Sigmoid colon (tissue), 7 donors: ENCODE data around the gene LARGE1. TPM values are rescaled to one million over a fixed set of nuclear protein-coding genes. Genes with fewer than 3 reads are reported as not detected.

Experiments used
- DNase-seq: peaks from one replicate; pipeline ENCODE4 v3.0.0-alpha.2; 2019
- H3K27ac ChIP-seq, 4 donors: fragments of 200-600 bp; sonication (generic); one replicate each; pipeline ENCODE4 v1.5.1; 2016 to 2019; ENCODE audit warnings: mild to moderate bottlenecking in 1 of 4
- H3K27me3 ChIP-seq, 3 donors: fragments of 200-600 bp; sonication (generic); one replicate each; pipeline ENCODE4 v1.5.1; 2019; ENCODE audit warnings: mild to moderate bottlenecking in 1 of 3
- H3K36me3 ChIP-seq, 4 donors: fragments of 200-600 bp; sonication (generic); one replicate each; pipeline ENCODE4 v1.5.1; 2016 to 2019
- H3K4me1 ChIP-seq, 4 donors: fragments of 200-600 bp; sonication (generic); one replicate each; pipeline ENCODE4 v1.5.1; 2017 to 2019
- H3K4me3 ChIP-seq, 4 donors: fragments of 200-600 bp; sonication (generic); one replicate each; pipeline ENCODE4 v1.5.1; 2017 to 2019; ENCODE audit warnings: mild to moderate bottlenecking in 2 of 4, moderate library complexity in 1 of 4
- H3K9me3 ChIP-seq, 4 donors: fragments of 200-600 bp in 3 of 4; sonication (generic) in 3 of 4; one replicate each; pipeline versions ENCODE4 v1.5.1 to v1.6.1; 2013 to 2019
- CTCF ChIP-seq, 4 experiments: fragments of 450-650 bp in 3 of 4; fragments of 200-600 bp in 1 of 4; IDR thresholded peaks; one replicate each; pipeline ENCODE4 v1.5.1; 2016 to 2019; ENCODE audit warnings: antibody characterized with exemption in 4 of 4, mild to moderate bottlenecking in 3 of 4, moderate library complexity in 2 of 4
- EP300 ChIP-seq, 4 donors: sonication (generic); formaldehyde crosslinking; IDR thresholded peaks; one replicate each; pipeline ENCODE4 v1.6.1; 2017; ENCODE audit warnings: antibody characterized with exemption in 4 of 4
- POLR2A ChIP-seq, 2 donors: fragments of 450-650 bp; IDR thresholded peaks; one replicate each; pipeline ENCODE4 v1.6.1; 2016; ENCODE audit warnings: antibody characterized with exemption in 2 of 2, mild to moderate bottlenecking in 2 of 2, moderate library complexity in 2 of 2
- POLR2AphosphoS5 ChIP-seq, 4 donors: sonication (generic); formaldehyde crosslinking; IDR thresholded peaks; one replicate each; pipeline ENCODE4 v1.6.1; 2017; ENCODE audit warnings: antibody characterized with exemption in 4 of 4
- WGBS, 2 donors: extraction: QIAGEN DNeasy Blood & Tissue Kit; methylation state at CpG; one replicate each; pipeline ENCODE4 v1.1.7; 2013; 5-methylcytosine and 5-hydroxymethylcytosine counted together
- intact Hi-C: fragments of 100-400 bp; cut with DNase I; formaldehyde crosslinking; loops from one replicate; pipeline ENCODE4 v1.15.1; 2023
- polyA plus RNA-seq, 3 donors: library from polyadenylated mRNA; stranded (reverse); fragments of 200-250 nt; gene quantifications; one replicate each; pipeline ENCODE4 v1.2.3, GENCODE V29; 2013
- total RNA-seq, 4 donors: library from RNA; depleted of rRNA; stranded (reverse); fragments of >200 nt; gene quantifications; one replicate each; pipeline ENCODE4 v1.1.0, GENCODE V29; 2016
- donor health status: healthy with polysubstance abuse.
- donor health status: Bipolar disorder and iron deficiency.
- donor health status: healthy.

The LARGE1 gene
- total and polyA plus RNA-seq, 7 donors: 5.8 to 74.4 (median 38.0) TPM

- Histone ChIP-seq H3K36me3 (no peaks in the 10 kb centered on the region), H3K27me3 (no peaks in the 10 kb centered on the region), H3K27ac (no peak overlapping the region), H3K9me3 (no peaks in the 10 kb centered on the region), H3K4me3 (no peak overlapping the region), H3K4me1 (peaks cover 0 to 83% (median 74%) of the 10 kb centered on the region in 4 donors)
- DNase-seq: no peak
- intact Hi-C loops: no loop called here
- TF ChIP-seq POLR2A (IDR thresholded peaks at IDR 0.05) (no peak), EP300 (IDR thresholded peaks at IDR 0.05) (no peak), POLR2AphosphoS5 (IDR thresholded peaks at IDR 0.05) (no peak), CTCF (IDR thresholded peaks at IDR 0.05) (no peak)
- WGBS, 2 donors: 91 to 97% methylated on average over 7 of the region's 7 CpGs
These were observed 17.3 kb downstream of the LARGE1 start for GRCh38 chr22:33903012-33903411.

GRCh38 chr22:33902073-33902472 lies 18.2 kb downstream of the LARGE1 start:
- H3K27ac ChIP-seq: peak overlapping the region in 2 of 4 donors; percentile 35 to 44
- H3K4me1 ChIP-seq: peaks cover 0 to 83% (median 73%) of the 10 kb centered on the region in 4 donors
- H3K36me3 ChIP-seq: no peaks in the 10 kb centered on the region
- 81 to 87% methylated on average over 8 of the region's 8 CpGs for WGBS, 2 donors
- H3K27me3 ChIP-seq: no peaks in the 10 kb centered on the region
- intact Hi-C loops: no loop called here
- no peak for DNase-seq
- H3K4me3 ChIP-seq: no peak overlapping the region
- no peaks in the 10 kb centered on the region for H3K9me3 ChIP-seq
- TF ChIP-seq POLR2AphosphoS5 (IDR thresholded peaks at IDR 0.05) (peak in 1 of 4 donors; percentile 42), POLR2A (IDR thresholded peaks at IDR 0.05) (no peak), EP300 (IDR thresholded peaks at IDR 0.05) (no peak), CTCF (IDR thresholded peaks at IDR 0.05) (no peak)

- Histone ChIP-seq H3K36me3 (no peaks in the 10 kb centered on the region), H3K4me1 (peaks cover 0 to 81% (median 68%) of the 10 kb centered on the region in 4 donors), H3K27ac (no peak overlapping the region), H3K27me3 (no peaks in the 10 kb centered on the region), H3K4me3 (no peak overlapping the region), H3K9me3 (no peaks in the 10 kb centered on the region)
- 87% methylated on average over 7 of the region's 7 CpGs for WGBS, 2 donors
- intact Hi-C loops: no loop called here
- DNase-seq: no peak
- TF ChIP-seq EP300 (IDR thresholded peaks at IDR 0.05): no peak
- no peak for TF ChIP-seq CTCF (IDR thresholded peaks at IDR 0.05)
- no peak for TF ChIP-seq POLR2A (IDR thresholded peaks at IDR 0.05)
- no peak for TF ChIP-seq POLR2AphosphoS5 (IDR thresholded peaks at IDR 0.05)
These were observed 22.2 kb downstream of the LARGE1 start for GRCh38 chr22:33898121-33898520.

- intact Hi-C loops: no loop called here
- H3K4me1 ChIP-seq: peaks cover 0 to 74% (median 63%) of the 10 kb centered on the region in 4 donors
- no peaks in the 10 kb centered on the region for H3K9me3 ChIP-seq
- TF ChIP-seq POLR2AphosphoS5 (IDR thresholded peaks at IDR 0.05): no peak
- no peak for TF ChIP-seq POLR2A (IDR thresholded peaks at IDR 0.05)
- no peak for TF ChIP-seq CTCF (IDR thresholded peaks at IDR 0.05)
- TF ChIP-seq EP300 (IDR thresholded peaks at IDR 0.05): no peak
- H3K36me3 ChIP-seq: no peaks in the 10 kb centered on the region
- no peak for DNase-seq
- 85 to 92% methylated on average over 8 of the region's 8 CpGs for WGBS, 2 donors
- H3K27me3 ChIP-seq: no peaks in the 10 kb centered on the region
- H3K4me3 ChIP-seq: no peak overlapping the region
- H3K27ac ChIP-seq: peak overlapping the region in 1 of 4 donors; percentile 14
These were observed 22.8 kb downstream of the LARGE1 start for GRCh38 chr22:33897448-33897835.
